Right kidney (tissue), 1 donor: ENCODE measurements around the gene KLHL18.

Experiments
- DNase-seq: peaks from one replicate; pipeline ENCODE4 v3.0.0-alpha.2; 2016

KLHL18 gene

DNA sequence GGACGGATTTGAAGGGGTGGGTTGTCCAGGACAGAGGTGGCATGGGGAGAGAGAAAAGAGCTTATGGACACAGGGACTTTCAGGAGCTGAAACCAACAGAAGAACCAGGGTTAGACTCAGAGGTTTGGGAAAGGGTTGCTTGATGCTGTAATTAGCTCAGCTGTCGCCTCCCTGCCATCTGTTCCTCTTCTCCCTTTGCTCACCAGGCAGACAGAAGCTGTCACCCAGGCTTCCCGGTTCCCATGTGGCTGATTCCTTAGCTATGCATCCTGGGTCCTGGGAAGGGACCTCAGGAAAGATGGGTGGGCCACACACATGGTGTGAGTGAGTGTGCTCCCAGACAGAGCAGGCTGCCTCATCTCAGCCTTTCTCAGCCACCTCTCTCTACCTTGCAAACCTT is 112.1 kb downstream of the KLHL18 start:
- DNase-seq = no peak
